ENCODE measurements around the gene ZNF366. TPM values are rescaled to one million over a fixed set of nuclear protein-coding genes. Genes with fewer than 3 reads are reported as not detected.

Gene ZNF366
- total RNA-seq, 1 donor from 2014 or later, result 8.1 TPM

DNA sequence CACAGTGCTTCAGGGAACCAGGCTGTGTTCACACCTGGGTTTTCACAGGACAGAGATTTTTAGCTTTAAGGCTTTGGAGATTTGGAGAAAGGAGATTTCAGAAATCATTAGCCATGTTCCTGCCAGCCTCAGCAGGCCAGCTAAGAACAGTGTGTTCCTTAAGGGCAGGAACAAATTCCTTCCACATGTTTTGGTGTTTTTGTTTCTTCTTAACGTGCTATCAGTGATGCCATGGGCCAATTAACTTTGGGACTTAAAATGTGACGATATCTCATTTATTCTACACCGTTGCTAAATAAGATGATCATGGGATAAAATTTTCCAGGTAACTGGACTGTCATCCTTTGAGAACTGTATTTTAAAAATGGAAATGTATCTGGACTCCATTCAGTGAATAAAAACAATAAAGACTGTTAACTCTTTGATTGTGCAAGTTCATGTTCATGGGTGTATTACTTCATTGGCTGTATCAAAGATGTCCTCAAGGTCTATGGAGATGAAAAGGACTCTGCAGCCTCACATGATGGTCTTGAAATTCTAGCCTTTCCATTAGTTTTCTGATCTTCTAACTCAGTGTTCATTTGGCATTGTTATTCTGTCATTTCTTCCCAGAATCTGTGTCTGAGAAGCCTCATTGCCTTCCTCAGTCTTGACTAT lies 72.3 kb downstream of the ZNF366 start:
- Histone ChIP-seq H3K27me3 (ENCODE audit: low read depth) (no peaks in the 10 kb centered on the region), H3K9me3 (replicated peaks) (no peaks in the 10 kb centered on the region), H3K27ac (replicated peaks) (peak overlapping the region; percentile 89), H3K36me3 (no peaks in the 10 kb centered on the region), H3K4me3 (no peak overlapping the region), H3K4me1 (peaks cover 46% of the 10 kb centered on the region)
- TF ChIP-seq, protein P1, sequence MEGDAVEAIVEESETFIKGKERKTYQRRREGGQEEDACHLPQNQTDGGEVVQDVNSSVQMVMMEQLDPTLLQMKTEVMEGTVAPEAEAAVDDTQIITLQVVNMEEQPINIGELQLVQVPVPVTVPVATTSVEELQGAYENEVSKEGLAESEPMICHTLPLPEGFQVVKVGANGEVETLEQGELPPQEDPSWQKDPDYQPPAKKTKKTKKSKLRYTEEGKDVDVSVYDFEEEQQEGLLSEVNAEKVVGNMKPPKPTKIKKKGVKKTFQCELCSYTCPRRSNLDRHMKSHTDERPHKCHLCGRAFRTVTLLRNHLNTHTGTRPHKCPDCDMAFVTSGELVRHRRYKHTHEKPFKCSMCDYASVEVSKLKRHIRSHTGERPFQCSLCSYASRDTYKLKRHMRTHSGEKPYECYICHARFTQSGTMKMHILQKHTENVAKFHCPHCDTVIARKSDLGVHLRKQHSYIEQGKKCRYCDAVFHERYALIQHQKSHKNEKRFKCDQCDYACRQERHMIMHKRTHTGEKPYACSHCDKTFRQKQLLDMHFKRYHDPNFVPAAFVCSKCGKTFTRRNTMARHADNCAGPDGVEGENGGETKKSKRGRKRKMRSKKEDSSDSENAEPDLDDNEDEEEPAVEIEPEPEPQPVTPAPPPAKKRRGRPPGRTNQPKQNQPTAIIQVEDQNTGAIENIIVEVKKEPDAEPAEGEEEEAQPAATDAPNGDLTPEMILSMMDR (IDR thresholded peaks at IDR 0.05; ENCODE audit: borderline replicate concordance), result no peak
- intact Hi-C loops (cut with micrococcal nuclease), result no loop called here
- DNase-seq, result no peak

DNA sequence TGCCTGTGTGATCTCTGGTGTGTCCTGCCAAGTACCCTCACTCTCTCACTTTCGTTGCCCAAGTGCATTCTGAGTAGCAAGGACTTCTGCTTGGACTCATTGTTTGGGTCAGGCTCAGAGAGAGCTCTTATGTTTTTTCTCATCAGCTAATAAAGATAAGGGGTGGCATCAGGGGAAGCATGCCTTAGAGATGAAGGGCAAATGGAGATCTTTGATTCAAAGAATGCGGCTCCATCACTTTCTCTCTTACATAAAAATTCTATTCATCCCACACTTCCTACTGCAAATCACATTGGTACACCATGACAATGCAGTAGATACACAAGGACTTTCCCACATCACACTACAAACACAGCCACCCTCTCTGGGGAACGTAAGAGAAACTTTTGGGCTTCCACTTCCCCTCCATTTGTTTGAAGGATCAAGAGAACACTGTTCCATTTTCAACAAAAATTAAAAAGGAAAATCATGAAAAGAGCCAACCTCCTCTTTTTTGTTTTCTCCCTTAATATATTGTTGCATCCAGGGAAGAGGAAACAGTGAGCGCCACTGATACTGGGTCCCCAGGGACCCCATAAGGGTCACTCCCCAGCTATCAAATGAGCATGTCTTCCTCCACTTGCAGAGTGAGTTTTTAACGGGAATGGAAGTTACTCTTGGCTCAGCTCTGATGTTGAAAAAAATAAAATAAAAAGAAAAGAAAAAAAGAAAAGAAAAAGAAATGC lies 73.0 kb downstream of the ZNF366 start:
- peak overlapping the region; percentile 89 for H3K27ac ChIP-seq (replicated peaks)
- TF ChIP-seq, protein P1 (IDR thresholded peaks at IDR 0.05; ENCODE audit: borderline replicate concordance), result no peak
- intact Hi-C loops (cut with micrococcal nuclease), result no loop called here
- no peaks in the 10 kb centered on the region for H3K36me3 ChIP-seq
- no peak for DNase-seq
- H3K4me1 ChIP-seq, result peaks cover 46% of the 10 kb centered on the region
- H3K4me3 ChIP-seq, result no peak overlapping the region
- H3K27me3 ChIP-seq (ENCODE audit: low read depth), result no peaks in the 10 kb centered on the region
- no peaks in the 10 kb centered on the region for H3K9me3 ChIP-seq (replicated peaks)

DNA sequence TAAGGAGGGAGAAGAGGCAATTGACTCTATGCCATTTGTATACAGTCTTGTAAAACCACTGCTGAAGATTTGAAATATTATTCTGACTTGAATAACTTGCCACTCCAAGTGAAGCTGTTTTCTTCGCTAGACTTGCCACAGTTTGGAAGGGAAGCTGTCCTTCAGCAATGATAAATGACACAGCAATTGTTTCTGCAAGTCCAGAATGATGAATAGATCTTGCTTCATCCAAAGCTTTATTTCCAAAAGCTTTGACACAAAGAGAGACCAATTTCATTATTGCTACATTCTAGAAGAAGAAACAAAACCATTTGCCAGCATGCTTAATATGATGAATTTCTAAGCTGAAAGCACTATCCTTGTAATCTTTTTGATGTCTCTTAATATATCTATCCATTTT lies 73.7 kb downstream of the ZNF366 start:
- no peaks in the 10 kb centered on the region for H3K36me3 ChIP-seq
- H3K4me3 ChIP-seq, result no peak overlapping the region
- intact Hi-C loops (cut with micrococcal nuclease), result no loop called here
- H3K27ac ChIP-seq (replicated peaks), result peak overlapping the region; percentile 89
- no peaks in the 10 kb centered on the region for H3K9me3 ChIP-seq (replicated peaks)
- DNase-seq, result no peak
- H3K27me3 ChIP-seq (ENCODE audit: low read depth), result no peaks in the 10 kb centered on the region
- H3K4me1 ChIP-seq, result peaks cover 51% of the 10 kb centered on the region
- TF ChIP-seq, protein P1 (IDR thresholded peaks at IDR 0.05; ENCODE audit: borderline replicate concordance), result no peak

DNA sequence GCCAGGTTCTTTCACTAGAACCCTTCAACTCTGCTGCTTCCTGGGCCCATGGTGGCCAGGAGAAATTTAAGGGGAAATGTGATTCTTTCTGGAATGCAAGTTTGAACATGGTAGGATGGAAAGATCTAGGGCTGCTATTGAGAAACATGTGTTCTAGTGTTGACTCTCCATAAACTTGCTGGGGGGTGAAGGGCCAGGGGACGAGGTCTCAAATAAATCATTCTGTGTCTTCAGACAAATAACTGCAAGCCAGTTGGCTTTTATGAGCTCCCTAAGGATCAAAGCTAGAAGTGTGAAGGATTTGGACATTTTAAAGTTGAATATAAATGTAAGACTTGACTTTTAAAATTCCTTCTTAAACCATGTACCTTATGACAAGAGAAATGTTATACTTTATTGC lies 78.5 kb downstream of the ZNF366 start:
- no peaks in the 10 kb centered on the region for H3K9me3 ChIP-seq (replicated peaks)
- H3K27ac ChIP-seq (replicated peaks), result peak overlapping the region; percentile 50
- H3K4me3 ChIP-seq, result no peak overlapping the region
- H3K27me3 ChIP-seq (ENCODE audit: low read depth), result no peaks in the 10 kb centered on the region
- TF ChIP-seq, protein P1 (IDR thresholded peaks at IDR 0.05; ENCODE audit: borderline replicate concordance), result no peak
- DNase-seq, result no peak
- no peaks in the 10 kb centered on the region for H3K36me3 ChIP-seq
- intact Hi-C loops (cut with micrococcal nuclease), result no loop called here
- H3K4me1 ChIP-seq, result peaks cover 48% of the 10 kb centered on the region

- Histone ChIP-seq H3K27ac (replicated peaks) (peak overlapping the region; percentile 50), H3K4me1 (peaks cover 39% of the 10 kb centered on the region), H3K36me3 (no peaks in the 10 kb centered on the region), H3K27me3 (ENCODE audit: low read depth) (no peaks in the 10 kb centered on the region), H3K4me3 (no peak overlapping the region), H3K9me3 (replicated peaks) (no peaks in the 10 kb centered on the region)
- intact Hi-C loops (cut with micrococcal nuclease), result no loop called here
- TF ChIP-seq, protein P1 (IDR thresholded peaks at IDR 0.05; ENCODE audit: borderline replicate concordance), result no peak
- no peak for DNase-seq
Measured at GRCh38 chr5:72427488-72428437, 79.4 kb downstream of the ZNF366 start.

Measured in left ventricle myocardium inferior (tissue), 1 donor.